HCT116 (cell line): ENCODE results near the gene TBC1D1. TPM values are rescaled to one million over a fixed set of nuclear protein-coding genes. Genes with fewer than 3 reads are reported as not detected.

Experiments
- ATAC-seq: fragments of 200-7000 bp; cut with Tn5 transposase; 2 replicates; pipeline ENCODE4 v1.9.1; 2020; ENCODE audit warnings: mild to moderate bottlenecking, moderate library complexity
- BruUV-seq: library from RNA; stranded (reverse); fragments of 400-500 nt; replicated peaks from 2 replicates; lab custom pipeline; 2021; lab: Mats Ljungman, UMichigan
- CTCF ChIA-PET: fragments of 300-600 bp; sonication (Branson Sonifier 250); formaldehyde crosslinking; loops from one replicate; lab custom pipeline; 2021; ENCODE audit warnings: antibody characterized with exemption; lab: Charles Lee
- POLR2A ChIA-PET: fragments of 300-600, 350-600 bp; sonication (Branson Sonifier 250); formaldehyde crosslinking; loops from one replicate; lab custom pipeline; 2021; ENCODE audit warnings: antibody characterized with exemption; lab: Charles Lee
- RAD21 ChIA-PET, 2 experiments: fragments of 300-600 bp; sonication (Branson Sonifier 250); formaldehyde crosslinking; loops; one replicate each; lab custom pipeline; 2023; ENCODE audit warnings: low total read pairs in 2 of 2; ENCODE audit not compliant: uncharacterized antibody in 2 of 2, unreplicated experiment in 2 of 2, low non-redundant PET in 1 of 2; lab: Charles Lee
- DNase-seq: peaks from one replicate; pipeline ENCODE4 v3.0.0-alpha.2; 2010; ENCODE audit warnings: low read depth, low spot score
- H2AFZ ChIP-seq: fragments of 200-600 bp; shearing (Covaris generic), sonication (generic); 2 replicates; pipeline ENCODE4 v1.6.1; 2017; ENCODE audit warnings: low read depth, mixed run types, mixed read lengths, antibody characterized with exemption, low read length; ENCODE audit not compliant: poor library complexity, severe bottlenecking
- H3K27ac ChIP-seq: 2 replicates; pipeline ENCODE4 v1.5.1; 2012; ENCODE audit warnings: low read depth, low read length
- H3K27me3 ChIP-seq: fragments of 200-600 bp; sonication (generic); 2 replicates; pipeline ENCODE4 v1.6.1; 2016; ENCODE audit warnings: mixed run types, low read length, mixed read lengths; ENCODE audit not compliant: insufficient read depth
- H3K36me3 ChIP-seq, 2 experiments: fragments of 200-500 bp in 1 of 2; fragments of 200-600 bp in 1 of 2; sonication (Bioruptor generic) in 1 of 2; sonication (generic) in 1 of 2; 2 replicates each; pipeline versions ENCODE4 v1.5.1 to v1.6.1; 2014 to 2016; ENCODE audit warnings: low read length in 2 of 2, inconsistent platforms in 1 of 2, mixed read lengths in 1 of 2, mixed run types in 1 of 2; ENCODE audit not compliant: insufficient read depth in 2 of 2, control insufficient read depth in 1 of 2
- H3K4me1 ChIP-seq, 2 experiments: fragments of 200-600 bp in 1 of 2; sonication (generic) in 1 of 2; 2 replicates each; pipeline versions ENCODE4 v1.5.1 to v1.6.1; 2012 to 2017; ENCODE audit warnings: low read length in 2 of 2, inconsistent platforms in 1 of 2, mild to moderate bottlenecking in 1 of 2, mixed read lengths in 1 of 2, mixed run types in 1 of 2, moderate library complexity in 1 of 2; ENCODE audit not compliant: insufficient read depth in 2 of 2, control insufficient read depth in 1 of 2
- H3K4me2 ChIP-seq: fragments of 200-600 bp; sonication (generic); 2 replicates; pipeline ENCODE4 v1.6.1; 2017; ENCODE audit warnings: mixed run types, low read length, mixed read lengths
- H3K4me3 ChIP-seq, 2 experiments: fragments of 200-600 bp in 1 of 2; sonication (generic) in 1 of 2; replicated peaks in 1 of 2; 2 replicates each; pipeline ENCODE4 v1.5.1; 2011 to 2016; ENCODE audit warnings: low read length in 2 of 2, control low read depth in 1 of 2, low read depth in 1 of 2, mild to moderate bottlenecking in 1 of 2, mixed read lengths in 1 of 2, mixed run types in 1 of 2
- H3K79me2 ChIP-seq: fragments of 200-600 bp; sonication (generic); 2 replicates; pipeline ENCODE4 v1.6.1; 2017; ENCODE audit warnings: mild to moderate bottlenecking, mixed run types, low read length, moderate library complexity, mixed read lengths; ENCODE audit not compliant: insufficient read depth
- H3K9ac ChIP-seq: fragments of 200-600 bp; sonication (generic); 2 replicates; pipeline ENCODE4 v1.6.1; 2016; ENCODE audit warnings: low read length, mixed read lengths
- H3K9me2 ChIP-seq: fragments of 200-600 bp; sonication (generic), shearing (Covaris generic); 2 replicates; pipeline ENCODE4 v1.6.1; 2017; ENCODE audit warnings: mixed run types, mild to moderate bottlenecking, moderate library complexity; ENCODE audit not compliant: insufficient read depth
- H3K9me3 ChIP-seq, 2 experiments: fragments of 200-500 bp in 1 of 2; fragments of 200-600 bp in 1 of 2; sonication (Bioruptor generic) in 1 of 2; sonication (generic) in 1 of 2; 2 replicates each; pipeline ENCODE4 v1.6.1; 2014 to 2017; ENCODE audit warnings: low read length in 2 of 2, mixed read lengths in 2 of 2, inconsistent platforms in 1 of 2, low read depth in 1 of 2, mild to moderate bottlenecking in 1 of 2, mixed run types in 1 of 2, moderate library complexity in 1 of 2; ENCODE audit not compliant: control insufficient read depth in 1 of 2, insufficient read depth in 1 of 2
- H4K20me1 ChIP-seq: fragments of 200-600 bp; sonication (generic), shearing (Covaris generic); 2 replicates; pipeline ENCODE4 v1.6.1; 2017; ENCODE audit warnings: mixed run types, mild to moderate bottlenecking, moderate library complexity; ENCODE audit not compliant: insufficient read depth
- CEBPB ChIP-seq: IDR thresholded peaks from 2 replicates; pipeline ENCODE4 v1.6.1; 2012; ENCODE audit warnings: low read depth
- JUND ChIP-seq: IDR thresholded peaks from 2 replicates; pipeline ENCODE4 v1.6.1; 2012
- MAX ChIP-seq: IDR thresholded peaks from 2 replicates; pipeline ENCODE4 v1.6.1; 2012
- TCF7L2 ChIP-seq: IDR thresholded peaks from 2 replicates; pipeline ENCODE4 v1.7.0; 2011; ENCODE audit warnings: borderline replicate concordance, inconsistent platforms; ENCODE audit not compliant: insufficient read depth, insufficient read length; ENCODE audit errors: extremely low read depth
- intact Hi-C: fragments of 100-400 bp; cut with micrococcal nuclease; formaldehyde crosslinking; loops from 2 replicates; pipeline ENCODE4 v1.10.0; 2022
- total RNA-seq: library from RNA; stranded (reverse); gene quantifications from one replicate; pipeline ENCODE4 v1.2.1, GENCODE V29; 2021; ENCODE audit not compliant: unreplicated experiment
- TF ChIP-seq, protein P1 (sequence below), 3 experiments: fragments of 200-600 bp in 1 of 3; sonication (generic) in 1 of 3; IDR thresholded peaks in 2 of 3; conservative IDR thresholded peaks in 1 of 3; 2 replicates each; pipeline ENCODE4 v1.5.1; 2012 to 2017; ENCODE audit warnings: low read depth in 2 of 3, low read length in 2 of 3, antibody characterized with exemption in 1 of 3, borderline replicate concordance in 1 of 3, control low read depth in 1 of 3, mild to moderate bottlenecking in 1 of 3, mixed read lengths in 1 of 3, mixed run types in 1 of 3, moderate library complexity in 1 of 3; ENCODE audit not compliant: insufficient read depth in 1 of 3

TBC1D1 gene
- total RNA-seq, 1 experiment from 2014 or later, result 82.7 TPM

DNA sequence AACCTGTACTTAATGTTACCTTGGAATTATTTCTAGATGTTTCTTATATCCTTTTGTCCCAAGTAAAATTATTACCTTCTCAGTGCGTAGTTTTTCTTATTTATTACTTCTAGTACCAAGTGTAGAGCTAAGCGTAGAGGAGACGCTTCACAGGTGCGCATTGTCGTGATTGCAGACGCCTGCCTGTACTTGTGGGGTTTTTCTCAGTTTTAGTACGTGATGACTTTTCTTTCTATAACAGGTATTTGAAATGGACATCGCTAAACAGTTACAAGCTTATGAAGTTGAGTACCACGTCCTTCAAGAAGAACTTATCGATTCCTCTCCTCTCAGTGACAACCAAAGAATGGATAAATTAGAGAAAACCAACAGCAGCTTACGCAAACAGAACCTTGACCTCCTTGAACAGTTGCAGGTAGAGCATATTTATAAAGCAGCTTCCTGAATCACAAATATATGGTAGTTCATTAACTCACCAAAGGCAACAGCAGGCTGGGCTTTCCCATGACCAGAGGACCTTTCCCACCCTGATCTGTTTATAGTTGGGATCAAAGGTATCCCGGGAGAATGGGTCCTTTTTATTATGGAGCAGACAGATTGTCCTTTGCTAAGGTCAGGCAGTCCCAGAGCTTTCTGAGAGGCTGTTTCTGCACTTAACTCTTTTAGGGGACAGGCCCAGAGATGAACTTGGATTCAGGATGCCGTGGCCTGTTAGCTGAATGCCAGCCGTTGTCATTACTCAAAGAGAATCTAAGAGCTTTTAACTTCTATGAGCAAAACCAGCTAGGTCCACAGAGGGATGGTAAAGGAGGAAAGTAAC lies 242.2 kb downstream of the TBC1D1 start:
- ChIA-PET CTCF (no interaction called here), RAD21 (no interaction called here), POLR2A (no interaction called here)
- BruUV-seq, result no TSS peak
- no peaks in the 10 kb centered on the region for H3K27me3 ChIP-seq
- H3K4me1 ChIP-seq, result peaks cover 0 to 14% of the 10 kb centered on the region in 2 experiments; a peak in 2 of 4 replicates
- intact Hi-C loops, result no loop called here
- 0 out of 4 replicates have a peak, but pooled peaks cover 0 to 4% of the 10 kb centered on the region in 2 experiments for H3K36me3 ChIP-seq
- no peaks in the 10 kb centered on the region for H3K9me3 ChIP-seq
- no peak overlapping the region for H3K27ac ChIP-seq
- H3K4me3 ChIP-seq, result no peak overlapping the region
- no peak for DNase-seq
- H3K79me2 ChIP-seq, result no peaks in the 10 kb centered on the region
- no peaks in the 10 kb centered on the region for H4K20me1 ChIP-seq
- no peak for ATAC-seq
- H3K9me2 ChIP-seq, result no peaks in the 10 kb centered on the region
- TF ChIP-seq TCF7L2 (no peak), CEBPB (no peak), JUND (no peak), MAX (no peak)
- TF ChIP-seq, protein P1, sequence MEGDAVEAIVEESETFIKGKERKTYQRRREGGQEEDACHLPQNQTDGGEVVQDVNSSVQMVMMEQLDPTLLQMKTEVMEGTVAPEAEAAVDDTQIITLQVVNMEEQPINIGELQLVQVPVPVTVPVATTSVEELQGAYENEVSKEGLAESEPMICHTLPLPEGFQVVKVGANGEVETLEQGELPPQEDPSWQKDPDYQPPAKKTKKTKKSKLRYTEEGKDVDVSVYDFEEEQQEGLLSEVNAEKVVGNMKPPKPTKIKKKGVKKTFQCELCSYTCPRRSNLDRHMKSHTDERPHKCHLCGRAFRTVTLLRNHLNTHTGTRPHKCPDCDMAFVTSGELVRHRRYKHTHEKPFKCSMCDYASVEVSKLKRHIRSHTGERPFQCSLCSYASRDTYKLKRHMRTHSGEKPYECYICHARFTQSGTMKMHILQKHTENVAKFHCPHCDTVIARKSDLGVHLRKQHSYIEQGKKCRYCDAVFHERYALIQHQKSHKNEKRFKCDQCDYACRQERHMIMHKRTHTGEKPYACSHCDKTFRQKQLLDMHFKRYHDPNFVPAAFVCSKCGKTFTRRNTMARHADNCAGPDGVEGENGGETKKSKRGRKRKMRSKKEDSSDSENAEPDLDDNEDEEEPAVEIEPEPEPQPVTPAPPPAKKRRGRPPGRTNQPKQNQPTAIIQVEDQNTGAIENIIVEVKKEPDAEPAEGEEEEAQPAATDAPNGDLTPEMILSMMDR (IDR thresholded peaks at IDR 0.05 in 2 of 3, conservative IDR thresholded peaks at IDR 0.05 in 1 of 3; ENCODE audit: borderline replicate concordance in 1 of 3, insufficient read depth in 1 of 3, low read depth in 2 of 3, low read length in 2 of 3), result no peak
- no peak overlapping the region for H3K4me2 ChIP-seq
- no peak overlapping the region for H2AFZ ChIP-seq
- no peak overlapping the region for H3K9ac ChIP-seq
